ENCODE measurements around the gene ILKAP. TPM values are rescaled to one million over a fixed set of nuclear protein-coding genes. Genes with fewer than 3 reads are reported as not detected.

Gene ILKAP
- total RNA-seq: 10 to 100 TPM; 36.3 to 82.6 (median 49.6) TPM

GRCh38 chr2:238203094-238203972 is at the start of gene ILKAP:
ILKAP (minus strand) TSS chr2:238203695; CDS start chr2:238203553, 142 bp downstream.
- no peaks in the 10 kb centered on the region for H3K9me3 ChIP-seq
- under 1% methylated on average over 17 of the region's 126 CpGs for WGBS
- TF ChIP-seq POLR2AphosphoS5 (IDR thresholded peaks at IDR 0.05) (no peak), POLR2A (IDR thresholded peaks at IDR 0.05) (peak; percentile 69 to 91)
- H3K4me1 ChIP-seq: peaks cover 31% of the 10 kb centered on the region
- peak within 1 kb of the TSS; percentile 99 for H3K27ac ChIP-seq
- peak within 1 kb of the TSS; percentile 71 for H3K4me3 ChIP-seq
- no peaks in the 10 kb centered on the region for H3K36me3 ChIP-seq
- H3K27me3 ChIP-seq: no peaks in the 10 kb centered on the region
- peak; percentile 89 to 91 for DNase-seq (ENCODE audit: low spot score in 2 of 2)

GRCh38 chr2:238252766-238253630 is 49.5 kb upstream of the ILKAP start:
- TF ChIP-seq POLR2A (IDR thresholded peaks at IDR 0.05) (no peak), POLR2AphosphoS5 (IDR thresholded peaks at IDR 0.05) (no peak), CTCF (IDR thresholded peaks at IDR 0.05) (no peak), EP300 (IDR thresholded peaks at IDR 0.05) (no peak)

GRCh38 chr2:238251986-238252385 is 48.5 kb upstream of the ILKAP start:
- Histone ChIP-seq H3K4me1 (no peaks in the 10 kb centered on the region), H3K4me3 (no peak overlapping the region), H3K27me3 (no peaks in the 10 kb centered on the region), H3K27ac (no peak overlapping the region), H3K36me3 (peaks cover 99% of the 10 kb centered on the region), H3K9me3 (no peaks in the 10 kb centered on the region)
- no peak for DNase-seq (ENCODE audit: low spot score in 2 of 2)
- 88% methylated on average over 9 of the region's 11 CpGs for WGBS
- TF ChIP-seq EP300 (IDR thresholded peaks at IDR 0.05) (no peak), CTCF (IDR thresholded peaks at IDR 0.05) (no peak), POLR2A (IDR thresholded peaks at IDR 0.05) (no peak)

More at GRCh38 chr2:238252766-238253630, 49.5 kb upstream of the ILKAP start:
- DNase-seq (ENCODE audit: low spot score in 2 of 2): peak in 1 of 2 donors; percentile 59
- H3K27ac ChIP-seq: no peak overlapping the region
- H3K36me3 ChIP-seq: peaks cover 98% of the 10 kb centered on the region
- no peaks in the 10 kb centered on the region for H3K4me1 ChIP-seq
- no peaks in the 10 kb centered on the region for H3K9me3 ChIP-seq
- H3K27me3 ChIP-seq: no peaks in the 10 kb centered on the region
- H3K4me3 ChIP-seq: no peak overlapping the region
- 95% methylated on average over 32 of the region's 35 CpGs for WGBS

DNA sequence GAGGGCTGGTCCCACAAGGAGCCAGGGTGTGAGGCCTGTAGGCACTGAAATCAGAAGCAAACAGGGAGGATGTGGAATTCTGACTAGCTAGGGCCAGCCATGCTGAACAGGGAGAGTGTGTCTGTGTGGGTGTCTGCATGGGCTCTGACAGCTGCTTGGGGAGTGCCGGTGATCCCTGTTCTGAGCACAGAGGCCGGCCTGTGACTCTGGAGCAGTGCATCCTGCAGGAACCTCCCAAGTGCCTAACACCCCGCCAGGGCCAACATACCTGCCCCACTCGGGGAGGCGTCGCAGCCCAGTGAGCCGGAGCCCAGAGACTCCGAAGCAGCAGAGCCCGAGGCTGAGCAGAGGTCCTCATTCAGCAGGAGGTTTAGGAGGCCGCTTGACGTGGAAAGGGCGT is 47.8 kb upstream of the ILKAP start:
- Histone ChIP-seq H3K27me3 (no peaks in the 10 kb centered on the region), H3K4me1 (no peaks in the 10 kb centered on the region), H3K27ac (no peak overlapping the region), H3K36me3 (peaks cover 99% of the 10 kb centered on the region), H3K4me3 (no peak overlapping the region), H3K9me3 (no peaks in the 10 kb centered on the region)
- WGBS: 90% methylated on average over 9 of the region's 12 CpGs
- TF ChIP-seq EP300 (IDR thresholded peaks at IDR 0.05) (no peak), CTCF (IDR thresholded peaks at IDR 0.05) (no peak), POLR2A (IDR thresholded peaks at IDR 0.05) (no peak), POLR2AphosphoS5 (IDR thresholded peaks at IDR 0.05) (no peak)
- no peak for DNase-seq (ENCODE audit: low spot score in 2 of 2)

DNA sequence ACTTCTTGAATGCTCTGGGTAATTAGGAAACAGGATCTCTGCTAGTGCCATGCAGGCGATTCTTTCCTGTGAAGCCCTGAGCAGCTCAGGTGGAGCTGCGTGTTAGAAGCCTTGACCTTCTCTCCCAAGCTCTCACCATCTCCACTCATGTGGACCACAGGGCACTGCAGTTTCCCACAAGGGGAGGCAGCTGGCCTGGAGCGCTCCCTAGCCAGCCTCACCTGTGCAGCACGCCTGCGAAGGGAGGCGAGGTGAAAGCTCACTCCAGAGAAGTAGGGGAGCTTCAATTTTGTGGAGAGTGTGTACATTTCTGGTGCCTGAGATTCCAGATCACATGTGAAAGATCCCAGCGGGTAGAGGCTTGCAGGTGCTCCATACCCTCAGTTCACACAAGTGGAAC is 47.4 kb upstream of the ILKAP start:
- Histone ChIP-seq H3K36me3 (peaks cover 99% of the 10 kb centered on the region), H3K27ac (no peak overlapping the region)
- DNase-seq (ENCODE audit: low spot score in 2 of 2): no peak

More for the DNA sequence above, 47.4 kb upstream of the ILKAP start:
- WGBS: 97% methylated on average over 5 of the region's 7 CpGs
- Histone ChIP-seq H3K4me3 (no peak overlapping the region), H3K9me3 (no peaks in the 10 kb centered on the region), H3K4me1 (no peaks in the 10 kb centered on the region), H3K27me3 (no peaks in the 10 kb centered on the region)
- no peak for TF ChIP-seq POLR2AphosphoS5 (IDR thresholded peaks at IDR 0.05)
- TF ChIP-seq CTCF (IDR thresholded peaks at IDR 0.05): no peak
- TF ChIP-seq EP300 (IDR thresholded peaks at IDR 0.05): no peak
- no peak for TF ChIP-seq POLR2A (IDR thresholded peaks at IDR 0.05)
